CD4-positive, alpha-beta T cell treated with Interleukin-12 subunit alpha and Interleukin-12 subunit beta, for 1 hour (primary cell): ENCODE data around the gene ALOX5.
A peak's percentile ranks its signal among the peaks of the same experiment; 100 is the strongest.
"Not testable (repeated sequence)": the region's sequence is repeated elsewhere in the genome, so short reads cannot be mapped to it uniquely, and the experiment has no call there.

Experiments
- DNase-seq: peaks from one replicate; pipeline ENCODE4 v3.0.0-alpha.2; 2020

Gene ALOX5

DNA sequence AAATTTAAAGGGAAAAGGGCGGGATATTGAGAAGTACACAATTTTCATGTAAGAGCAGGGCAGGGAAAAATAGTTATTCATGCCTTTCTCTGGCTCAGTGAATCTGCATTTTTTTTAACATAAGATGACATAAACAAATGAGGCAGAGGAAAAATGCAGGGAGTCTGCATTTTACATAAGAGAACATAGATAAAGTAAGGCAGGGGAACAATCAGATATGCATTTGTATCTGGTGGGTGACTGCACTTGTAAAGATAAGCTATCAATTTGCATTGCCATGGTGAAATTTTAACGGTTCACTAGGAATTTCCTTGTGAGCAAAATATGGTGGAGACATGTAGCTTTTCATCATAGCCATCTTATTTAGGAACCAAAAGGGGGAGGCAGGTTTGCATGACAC, 33.5 kb downstream of the ALOX5 start:
- no peak for DNase-seq

GRCh38 chr10:45408421-45409319, 34.7 kb downstream of the ALOX5 start:
- no peak for DNase-seq

GRCh38 chr10:45409347-45409746, 35.3 kb downstream of the ALOX5 start:
- DNase-seq, result not testable (repeated sequence)

DNA sequence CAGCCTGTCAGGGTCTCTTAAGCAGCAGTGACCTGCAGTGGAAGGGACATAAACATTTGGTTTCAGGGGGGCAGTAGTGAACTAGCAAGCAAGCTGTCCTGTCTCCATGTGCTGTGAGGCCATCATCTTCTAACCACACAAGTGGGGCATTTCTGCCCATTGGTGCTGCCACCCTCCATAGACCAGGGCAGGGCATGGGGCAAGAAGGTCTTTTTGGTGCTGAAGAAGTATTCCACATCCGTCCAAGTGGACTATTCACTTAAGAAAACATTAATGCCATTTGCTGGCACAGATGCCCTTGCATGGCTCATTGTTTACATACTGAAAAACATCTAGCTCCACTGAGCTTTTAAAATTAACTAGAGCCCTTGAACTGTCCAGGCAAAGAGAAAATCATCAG, 35.8 kb downstream of the ALOX5 start:
- DNase-seq, result no peak

DNA sequence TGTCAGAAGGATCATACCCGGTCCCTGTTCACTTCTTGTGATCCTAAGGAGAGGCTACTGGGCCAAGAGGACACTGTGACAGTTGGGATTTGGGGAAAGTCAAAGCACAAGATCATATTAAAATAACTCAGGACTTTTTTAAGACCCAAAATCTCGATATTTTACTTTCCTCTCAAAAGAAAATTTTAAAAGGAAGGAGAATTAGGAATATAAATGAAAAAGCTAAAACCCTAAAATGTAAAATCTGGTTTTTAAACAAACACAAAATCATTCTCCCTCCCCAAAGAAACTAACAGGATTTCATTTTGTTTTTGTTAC, 36.4 kb downstream of the ALOX5 start:
- no peak for DNase-seq

- no peak for DNase-seq
These were observed 37.0 kb downstream of the ALOX5 start for GRCh38 chr10:45410807-45411606.

DNA sequence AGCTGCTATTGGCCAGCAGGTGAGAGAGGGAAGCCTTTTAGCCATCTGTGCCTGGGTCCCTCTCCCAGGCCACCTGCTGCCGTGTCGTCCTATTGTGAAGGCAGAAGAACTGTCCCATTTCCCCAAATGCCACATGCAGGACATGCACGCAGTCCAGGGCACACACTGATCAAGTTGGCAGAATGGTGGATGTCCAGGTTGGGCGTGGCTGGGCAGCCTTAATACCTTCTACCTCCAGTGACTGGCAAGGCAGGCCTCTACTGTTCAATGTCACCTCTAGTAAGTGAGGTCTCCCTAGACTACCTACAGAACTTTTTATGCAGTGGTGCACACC, 37.6 kb downstream of the ALOX5 start:
- DNase-seq, result no peak

DNA sequence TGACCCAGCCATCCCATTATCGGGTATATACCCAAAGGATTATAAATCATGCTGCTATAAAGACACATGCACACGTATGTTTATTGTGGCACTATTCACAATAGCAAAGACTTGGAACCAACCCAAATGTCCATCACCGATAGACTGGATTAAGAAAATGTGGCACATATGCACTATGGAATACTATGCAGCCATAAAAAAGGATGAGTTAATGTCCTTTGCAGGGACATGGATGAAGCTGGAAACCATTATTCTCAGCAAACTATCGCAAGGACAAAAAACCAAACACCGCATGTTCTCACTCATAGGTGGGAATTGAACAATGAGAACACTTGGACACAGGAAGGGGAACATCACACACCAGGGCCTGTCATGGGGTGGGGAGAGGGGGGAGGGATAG, 41.0 kb downstream of the ALOX5 start:
- DNase-seq, result not testable (repeated sequence)

- DNase-seq, result no peak
These were observed 42.6 kb downstream of the ALOX5 start for GRCh38 chr10:45416603-45417002.

DNA sequence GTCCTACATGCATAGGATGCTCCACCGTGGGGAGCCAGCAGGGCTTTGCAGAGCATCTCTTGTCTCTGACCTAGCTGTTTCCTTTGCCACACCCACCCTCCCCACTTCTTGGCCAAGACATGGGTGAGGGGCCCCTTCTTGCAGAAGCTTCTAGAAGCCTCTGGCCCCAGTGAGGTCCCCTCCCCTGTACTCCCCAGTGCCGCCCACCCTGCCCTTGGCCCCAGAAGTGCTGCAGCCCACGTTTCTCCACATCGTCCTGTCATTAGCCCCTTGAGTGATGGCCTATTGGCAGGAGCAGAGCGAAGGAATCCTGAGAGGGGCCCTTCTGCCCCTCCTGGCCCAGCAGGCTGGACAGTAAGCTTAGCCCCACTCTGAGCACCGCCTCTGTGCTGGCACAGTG, 43.7 kb downstream of the ALOX5 start:
- DNase-seq, result no peak

- DNase-seq, result no peak
These were observed 44.4 kb downstream of the ALOX5 start for GRCh38 chr10:45418417-45418848.

GRCh38 chr10:45418849-45419675, 45.0 kb downstream of the ALOX5 start:
- peak; percentile 48 for DNase-seq

DNA sequence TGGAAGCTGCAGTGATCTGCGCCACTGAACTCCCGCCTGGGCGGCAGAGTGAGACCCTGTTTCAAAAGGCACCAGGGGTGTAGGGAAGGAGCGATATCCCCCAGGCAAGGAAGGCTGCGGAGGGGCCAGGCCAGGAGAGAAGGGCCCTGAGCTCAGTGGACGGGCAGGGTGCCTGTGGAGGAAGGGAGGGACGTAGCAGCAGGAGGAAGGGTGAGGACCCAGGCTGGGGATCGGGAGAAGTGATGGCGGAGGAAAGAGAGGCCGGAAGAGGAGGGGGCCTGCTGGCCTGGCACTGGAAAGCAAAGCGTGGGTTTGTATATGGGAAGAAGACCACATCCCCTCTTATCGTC, 45.6 kb downstream of the ALOX5 start:
- no peak for DNase-seq

DNA sequence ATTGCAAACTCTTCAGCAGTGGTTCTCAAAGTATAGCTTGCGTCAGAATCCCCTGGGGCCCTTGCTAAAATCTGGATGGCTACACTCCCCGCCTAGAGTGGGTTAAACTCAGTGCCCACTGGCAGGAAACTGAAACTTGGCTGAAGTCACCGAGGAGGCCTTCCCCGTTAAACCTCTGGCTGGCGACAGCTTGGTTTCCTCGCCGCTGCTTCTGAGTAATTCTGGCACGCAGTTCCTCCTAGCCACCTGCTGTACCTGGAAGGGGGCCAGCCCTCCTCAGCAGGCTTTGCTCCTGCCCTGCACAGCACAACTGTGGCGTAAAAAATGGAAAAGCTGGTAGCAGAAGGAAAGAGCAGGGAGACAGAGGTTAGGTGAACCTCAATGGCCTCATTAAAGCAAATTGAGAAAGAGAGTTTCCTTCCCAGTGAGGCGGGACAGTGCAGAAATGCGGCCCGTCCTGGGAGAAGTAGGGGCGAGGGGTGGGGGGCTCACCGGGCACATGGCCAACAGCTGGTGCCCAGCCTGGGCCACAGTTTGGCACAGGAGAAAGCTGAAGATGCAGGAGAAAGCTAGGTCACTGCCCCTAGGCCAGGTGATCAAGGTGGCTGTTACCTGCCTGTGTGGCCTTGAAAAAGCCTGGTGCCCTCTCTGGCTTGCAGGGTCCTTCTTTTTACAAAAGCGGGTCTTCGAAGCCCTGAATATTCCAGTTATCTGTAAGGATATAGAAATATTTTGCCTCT, 46.6 kb downstream of the ALOX5 start:
- peak; percentile 58 for DNase-seq

DNA sequence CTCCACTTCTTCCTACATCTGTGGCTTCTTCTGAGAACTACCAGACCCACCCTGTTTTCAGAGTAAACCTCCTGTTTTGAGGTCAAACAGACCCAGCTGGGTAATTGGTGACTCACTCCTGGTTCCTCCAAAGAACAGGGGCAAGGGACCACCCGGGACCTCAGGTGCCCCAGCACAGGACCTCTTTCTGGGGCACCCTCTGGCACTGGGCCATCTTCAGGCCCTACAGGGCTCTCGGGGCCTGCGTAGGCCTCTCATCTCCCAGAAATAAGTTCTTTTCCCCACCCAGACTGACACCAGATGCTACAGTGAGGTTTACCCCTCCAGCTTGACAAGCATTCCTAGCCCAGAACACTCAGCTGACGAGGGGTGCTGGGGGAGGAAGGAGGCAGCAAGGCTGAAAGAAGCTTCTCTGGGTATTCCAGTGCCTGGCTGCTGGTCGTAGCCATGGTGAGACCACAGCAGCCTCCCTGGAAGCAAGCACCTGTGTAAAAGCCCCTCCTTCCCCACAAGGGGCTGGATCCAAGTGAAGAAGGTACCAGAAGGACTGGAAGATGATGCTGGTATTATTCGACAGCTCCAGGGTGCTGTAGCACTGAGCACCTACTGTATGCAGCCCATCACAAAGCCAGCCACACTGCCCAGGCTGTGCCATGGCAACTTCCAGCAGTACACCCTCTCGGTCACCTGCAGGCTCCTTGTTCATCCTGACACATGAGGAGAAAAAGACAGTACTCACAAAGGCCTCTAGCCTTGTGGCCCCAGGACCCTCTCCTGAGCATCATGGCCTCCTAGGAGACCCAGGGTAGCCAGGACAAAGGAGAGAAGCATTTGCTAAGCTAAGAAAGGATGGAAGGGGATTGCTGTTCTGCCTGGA, 47.4 kb downstream of the ALOX5 start:
- peak; percentile 47 for DNase-seq

- DNase-seq, result no peak
These were observed 48.3 kb downstream of the ALOX5 start for GRCh38 chr10:45422207-45422865.

DNA sequence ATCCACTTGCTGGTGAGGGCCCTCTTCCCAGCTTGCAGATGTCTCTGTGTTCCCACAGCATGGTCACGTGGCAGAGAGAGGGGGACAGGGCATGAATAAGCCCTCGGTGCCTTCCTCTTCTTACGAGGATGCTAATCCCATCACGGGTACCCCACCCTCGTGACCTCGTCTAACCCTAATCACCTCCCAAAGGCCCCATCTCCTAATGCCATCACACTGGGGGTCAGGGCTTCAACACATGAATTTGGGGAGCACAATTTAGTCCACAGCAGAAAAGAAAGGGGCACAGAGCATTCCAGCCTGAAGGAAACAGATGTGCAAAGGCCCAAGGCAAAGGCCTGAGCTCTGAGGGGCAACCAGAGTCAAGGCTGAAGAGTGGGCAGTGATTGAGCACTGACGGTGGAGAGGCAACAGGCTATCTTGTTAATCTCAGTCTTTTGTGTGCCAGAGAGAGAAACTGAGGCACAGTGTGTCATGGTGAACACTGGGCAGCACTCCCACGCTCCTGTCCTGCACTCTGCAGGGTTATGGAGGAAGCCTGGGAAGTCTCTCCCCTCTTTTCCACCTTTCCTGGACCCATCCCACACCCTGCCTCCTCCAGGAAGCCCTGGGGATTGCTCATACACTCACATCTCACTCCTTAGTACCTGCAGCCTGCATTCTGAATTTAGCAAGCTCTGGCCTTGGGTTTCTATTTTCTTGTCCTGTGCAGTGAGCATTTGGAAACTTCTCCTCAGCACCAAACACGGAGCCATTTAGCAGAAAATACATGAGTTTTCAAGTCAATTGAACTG, 49.0 kb downstream of the ALOX5 start:
- DNase-seq, result no peak

DNA sequence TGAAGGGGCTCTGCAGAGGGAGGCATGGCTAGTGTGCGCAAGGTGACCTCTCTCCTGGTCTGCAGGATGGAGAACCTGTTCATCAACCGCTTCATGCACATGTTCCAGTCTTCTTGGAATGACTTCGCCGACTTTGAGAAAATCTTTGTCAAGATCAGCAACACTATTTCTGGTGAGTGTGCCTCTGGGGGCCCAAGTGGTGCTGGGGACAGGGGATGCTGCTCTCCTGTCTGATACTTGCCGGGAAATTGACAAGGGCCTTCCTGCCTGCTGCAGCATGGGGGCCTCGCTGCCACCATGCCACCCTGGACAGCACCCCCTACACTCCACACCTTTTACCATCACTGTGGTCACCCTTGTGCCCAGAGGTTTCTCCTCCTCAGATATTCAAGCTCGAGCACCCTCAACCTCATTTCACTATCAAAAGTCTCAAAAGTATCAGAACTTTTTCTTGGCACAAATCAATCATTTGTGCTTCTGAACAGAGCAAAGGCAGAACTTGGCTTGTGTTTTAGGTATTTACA, 50.0 kb downstream of the ALOX5 start:
- DNase-seq, result no peak

DNA sequence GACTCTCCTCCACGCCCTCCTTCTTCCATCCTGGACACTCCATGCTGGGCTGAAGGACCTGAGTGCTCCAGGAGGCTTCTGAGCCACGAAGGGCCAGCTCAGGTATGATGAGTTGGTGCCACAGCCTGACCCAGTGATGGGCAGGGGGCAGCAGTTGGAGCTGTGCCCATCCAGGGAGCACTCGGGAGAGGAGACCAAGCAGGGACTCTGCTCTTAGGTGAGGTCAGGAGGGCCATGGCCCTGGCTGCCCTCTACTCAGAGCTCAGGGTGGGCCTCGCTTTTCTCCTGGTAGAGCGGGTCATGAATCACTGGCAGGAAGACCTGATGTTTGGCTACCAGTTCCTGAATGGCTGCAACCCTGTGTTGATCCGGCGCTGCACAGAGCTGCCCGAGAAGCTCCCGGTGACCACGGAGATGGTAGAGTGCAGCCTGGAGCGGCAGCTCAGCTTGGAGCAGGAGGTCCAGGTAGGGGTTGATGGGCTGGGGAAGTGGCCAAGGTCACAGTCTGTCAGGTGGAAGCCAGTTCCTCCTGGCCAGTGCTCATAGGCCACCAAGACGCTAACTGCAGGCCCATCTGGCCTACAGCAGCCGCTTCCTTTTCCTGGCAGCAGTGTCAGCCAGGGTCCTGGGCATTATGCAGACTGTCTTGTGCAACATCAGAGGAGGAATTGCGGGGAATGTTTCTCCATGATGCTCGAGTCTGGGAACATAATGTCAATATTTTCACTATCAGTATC, 50.8 kb downstream of the ALOX5 start:
- DNase-seq, result no peak
